IPS-18a (cell line): ENCODE measurements around the gene RAD51AP2.
A peak's percentile ranks its signal among the peaks of the same experiment; 100 is the strongest.

Experiments
- H3K27ac ChIP-seq: one replicate; pipeline ENCODE4 v1.5.1; 2013; ENCODE audit warnings: low read length
- H3K27me3 ChIP-seq: one replicate; pipeline ENCODE4 v1.6.1; 2013; ENCODE audit warnings: mild to moderate bottlenecking, low read length; ENCODE audit not compliant: control insufficient read depth, insufficient read depth
- H3K36me3 ChIP-seq: one replicate; pipeline ENCODE4 v1.6.1; 2013; ENCODE audit warnings: low read depth, low read length; ENCODE audit not compliant: control insufficient read depth
- H3K4me1 ChIP-seq: one replicate; pipeline ENCODE4 v1.6.1; 2013; ENCODE audit warnings: low read depth, low read length; ENCODE audit not compliant: control insufficient read depth
- H3K4me3 ChIP-seq: one replicate; pipeline ENCODE4 v1.5.1; 2013; ENCODE audit warnings: low read length
- H3K9ac ChIP-seq: one replicate; pipeline ENCODE4 v1.6.1; 2013; ENCODE audit warnings: mild to moderate bottlenecking, low read length, moderate library complexity
- H3K9me3 ChIP-seq: one replicate; pipeline ENCODE4 v1.6.1; 2013; ENCODE audit warnings: low read depth, low read length; ENCODE audit not compliant: control insufficient read depth

The RAD51AP2 gene

DNA sequence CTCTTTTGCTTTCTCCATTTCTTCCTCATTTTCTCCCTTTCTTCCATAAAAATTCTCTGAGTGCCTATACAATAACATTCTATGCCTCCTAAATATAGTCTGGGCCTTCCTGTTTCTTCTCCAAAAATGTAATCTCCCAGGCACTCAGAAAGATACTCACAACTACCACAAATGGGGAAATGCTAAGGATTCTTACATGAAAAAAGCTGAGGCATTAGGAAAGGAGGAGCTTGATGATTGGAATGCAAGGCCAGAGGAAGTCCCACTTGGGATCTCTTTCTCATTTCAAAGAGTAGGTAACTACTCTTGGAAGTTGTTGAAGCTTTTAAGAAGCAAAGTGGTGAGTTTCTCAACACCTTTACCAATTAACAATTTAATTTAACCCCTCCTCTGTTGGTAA is 25.6 kb upstream of the RAD51AP2 start:
- peaks cover 18% of the 10 kb centered on the region for H3K27me3 ChIP-seq
- H3K9me3 ChIP-seq = no peaks in the 10 kb centered on the region
- peak overlapping the region; percentile 89 for H3K4me3 ChIP-seq
- H3K9ac ChIP-seq = peak overlapping the region; percentile 14
- no peaks in the 10 kb centered on the region for H3K36me3 ChIP-seq
- peaks cover 68% of the 10 kb centered on the region for H3K4me1 ChIP-seq
- peak overlapping the region; percentile 60 for H3K27ac ChIP-seq

- H3K27me3 ChIP-seq = peaks cover 22% of the 10 kb centered on the region
- peak overlapping the region; percentile 14 for H3K9ac ChIP-seq
- no peaks in the 10 kb centered on the region for H3K9me3 ChIP-seq
- peak overlapping the region; percentile 89 for H3K4me3 ChIP-seq
- H3K27ac ChIP-seq = peak overlapping the region; percentile 60
- H3K36me3 ChIP-seq = no peaks in the 10 kb centered on the region
- H3K4me1 ChIP-seq = peaks cover 65% of the 10 kb centered on the region
These were observed 25.0 kb upstream of the RAD51AP2 start for GRCh38 chr2:17543131-17543660.

DNA sequence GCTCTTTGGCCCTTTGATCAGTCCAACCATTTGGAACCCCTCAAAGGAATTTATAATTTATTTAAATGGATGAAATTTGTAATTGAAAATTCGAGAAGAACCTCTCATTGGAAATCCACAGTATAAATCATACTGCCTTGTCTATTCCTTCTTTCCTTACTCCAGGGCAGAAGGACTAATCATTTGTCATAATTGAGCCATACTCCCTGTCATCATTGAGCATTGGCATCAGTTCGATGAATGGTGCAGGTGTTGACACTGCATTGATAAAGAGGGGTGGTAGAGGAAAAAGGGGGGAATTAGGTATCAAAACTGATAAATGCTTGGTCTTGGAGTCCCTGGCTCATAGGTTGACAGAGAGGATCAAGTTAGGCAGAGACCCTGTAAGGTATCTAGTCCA is 24.2 kb upstream of the RAD51AP2 start:
- Histone ChIP-seq H3K4me1 (peaks cover 59% of the 10 kb centered on the region), H3K4me3 (peak overlapping the region; percentile 89), H3K9me3 (no peaks in the 10 kb centered on the region), H3K9ac (no peak overlapping the region), H3K36me3 (no peaks in the 10 kb centered on the region), H3K27ac (no peak overlapping the region), H3K27me3 (peaks cover 30% of the 10 kb centered on the region)

GRCh38 chr2:17541531-17541950 is 23.3 kb upstream of the RAD51AP2 start:
- peaks cover 54% of the 10 kb centered on the region for H3K4me1 ChIP-seq

GRCh38 chr2:17540813-17541530 is 22.7 kb upstream of the RAD51AP2 start:
- H3K27ac ChIP-seq = no peak overlapping the region
- H3K4me3 ChIP-seq = peak overlapping the region; percentile 89
- H3K9me3 ChIP-seq = no peaks in the 10 kb centered on the region
- peaks cover 48% of the 10 kb centered on the region for H3K4me1 ChIP-seq
- H3K27me3 ChIP-seq = peaks cover 36% of the 10 kb centered on the region
- H3K36me3 ChIP-seq = no peaks in the 10 kb centered on the region
- peak overlapping the region; percentile 59 for H3K9ac ChIP-seq

More at GRCh38 chr2:17541531-17541950, 23.3 kb upstream of the RAD51AP2 start:
- H3K27ac ChIP-seq = no peak overlapping the region
- no peaks in the 10 kb centered on the region for H3K36me3 ChIP-seq
- H3K9me3 ChIP-seq = no peaks in the 10 kb centered on the region
- peaks cover 36% of the 10 kb centered on the region for H3K27me3 ChIP-seq
- peak overlapping the region; percentile 59 for H3K9ac ChIP-seq
- peak overlapping the region; percentile 89 for H3K4me3 ChIP-seq

DNA sequence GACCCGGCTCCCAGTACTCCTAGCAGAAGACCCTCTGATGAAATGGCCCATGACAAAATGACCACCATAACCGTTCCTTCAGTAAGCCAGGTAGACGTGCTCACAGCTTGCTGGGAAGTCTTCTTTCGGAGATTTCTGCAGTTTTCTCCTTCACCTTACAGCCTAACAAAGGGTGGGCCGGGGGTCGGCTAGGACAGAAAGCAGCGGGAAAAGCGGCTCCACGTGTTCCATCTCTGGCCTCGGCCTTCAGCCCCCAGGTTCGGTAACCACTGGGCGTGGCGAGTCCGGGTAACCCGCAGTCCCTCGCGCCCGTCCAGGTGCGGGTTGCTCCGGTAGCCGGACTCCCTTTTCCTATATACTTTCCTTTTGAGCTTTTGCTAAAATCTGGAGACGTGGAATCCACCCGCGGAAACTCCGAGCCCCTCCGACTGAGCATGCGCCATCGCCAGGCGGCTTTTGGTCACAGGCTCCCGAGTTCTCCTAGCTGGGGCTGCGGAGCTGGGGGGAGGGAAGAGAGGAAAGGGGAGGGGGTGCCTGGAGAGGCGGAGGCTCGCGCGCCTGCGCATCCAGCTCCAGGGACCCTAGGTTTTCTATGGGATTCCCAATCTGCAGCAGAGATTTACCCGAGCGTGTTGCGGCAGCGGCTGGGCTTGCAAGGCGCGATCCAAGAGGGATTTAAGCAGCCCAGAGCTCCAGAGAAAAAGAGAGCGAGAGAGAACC is 22.0 kb upstream of the RAD51AP2 start, which contains the start of gene VSNL1:
Gene VSNL1 (plus strand): TSS at position 604 of the 720 bp plus-strand sequence. CDS start 51,379 bp downstream, outside the sequence.
- Histone ChIP-seq H3K4me1 (peaks cover 41% of the 10 kb centered on the region), H3K4me3 (peak within 1 kb of the TSS; percentile 89), H3K27ac (peak within 1 kb of the TSS; percentile 40), H3K36me3 (no peaks in the 10 kb centered on the region), H3K9ac (peak within 1 kb of the TSS; percentile 83), H3K9me3 (no peaks in the 10 kb centered on the region), H3K27me3 (peaks cover 36% of the 10 kb centered on the region)

- Histone ChIP-seq H3K27ac (peak overlapping the region; percentile 40), H3K36me3 (no peaks in the 10 kb centered on the region), H3K27me3 (peaks cover 36% of the 10 kb centered on the region), H3K4me1 (peaks cover 37% of the 10 kb centered on the region), H3K4me3 (peak overlapping the region; percentile 89), H3K9ac (peak overlapping the region; percentile 83), H3K9me3 (no peaks in the 10 kb centered on the region)
These were observed 21.4 kb upstream of the RAD51AP2 start for GRCh38 chr2:17539611-17540092.

GRCh38 chr2:17538844-17539554 is 20.8 kb upstream of the RAD51AP2 start:
- H3K4me1 ChIP-seq = peaks cover 31% of the 10 kb centered on the region
- H3K27me3 ChIP-seq = peaks cover 36% of the 10 kb centered on the region
- H3K9me3 ChIP-seq = no peaks in the 10 kb centered on the region
- H3K36me3 ChIP-seq = no peaks in the 10 kb centered on the region
- peak overlapping the region; percentile 89 for H3K4me3 ChIP-seq
- peak overlapping the region; percentile 83 for H3K9ac ChIP-seq
- no peak overlapping the region for H3K27ac ChIP-seq

- Histone ChIP-seq H3K4me3 (peak overlapping the region; percentile 89), H3K9me3 (no peaks in the 10 kb centered on the region), H3K36me3 (no peaks in the 10 kb centered on the region), H3K9ac (peak overlapping the region; percentile 83), H3K27ac (no peak overlapping the region), H3K27me3 (peaks cover 36% of the 10 kb centered on the region), H3K4me1 (peaks cover 23% of the 10 kb centered on the region)
These were observed 20.0 kb upstream of the RAD51AP2 start for GRCh38 chr2:17538022-17538843.

- Histone ChIP-seq H3K9ac (no peak overlapping the region), H3K36me3 (no peaks in the 10 kb centered on the region), H3K4me3 (no peak overlapping the region), H3K27me3 (peaks cover 31% of the 10 kb centered on the region), H3K27ac (no peak overlapping the region), H3K4me1 (peaks cover 11% of the 10 kb centered on the region), H3K9me3 (no peaks in the 10 kb centered on the region)
These were observed 18.2 kb upstream of the RAD51AP2 start for GRCh38 chr2:17536416-17536815.
